Spleen (tissue), 11 donors: ENCODE results near the gene RPGRIP1. TPM values are rescaled to one million over a fixed set of nuclear protein-coding genes. Genes with fewer than 3 reads are reported as not detected.
A peak's percentile ranks its signal among the peaks of the same experiment; 100 is the strongest.

Experiments
- DNase-seq: peaks from one replicate; pipeline ENCODE4 v3.0.0-alpha.2; 2020
- H3K27ac ChIP-seq, 8 donors: fragments of 200-600 bp; sonication (generic) in 7 of 8; 1 replicate in 4 of 8; 2 replicates in 4 of 8; pipeline versions ENCODE4 v1.5.0 to v1.8.0; 2016 to 2021; ENCODE audit warnings: inconsistent platforms in 4 of 8, mild to moderate bottlenecking in 4 of 8, moderate library complexity in 1 of 8
- H3K27me3 ChIP-seq, 7 donors: fragments of 200-600 bp; sonication (generic) in 6 of 7; replicated peaks in 1 of 7; 1 replicate in 4 of 7; 2 replicates in 3 of 7; pipeline versions ENCODE4 v1.5.0 to v1.8.0; 2016 to 2021; ENCODE audit warnings: inconsistent platforms in 3 of 7, mild to moderate bottlenecking in 1 of 7
- H3K36me3 ChIP-seq, 6 donors: fragments of 200-600 bp; sonication (generic) in 5 of 6; 1 replicate in 4 of 6; 2 replicates in 2 of 6; pipeline versions ENCODE4 v1.5.0 to v1.8.0; 2016 to 2021; ENCODE audit warnings: inconsistent platforms in 2 of 6
- H3K4me1 ChIP-seq, 6 donors: fragments of 200-600 bp; sonication (generic) in 5 of 6; 1 replicate in 3 of 6; 2 replicates in 3 of 6; pipeline versions ENCODE4 v1.5.0 to v1.8.0; 2016 to 2021; ENCODE audit warnings: inconsistent platforms in 3 of 6
- H3K4me3 ChIP-seq, 8 donors: fragments of 200-600 bp; sonication (generic) in 7 of 8; 1 replicate in 4 of 8; 2 replicates in 4 of 8; pipeline versions ENCODE4 v1.5.0 to v1.8.0; 2016 to 2021; ENCODE audit warnings: inconsistent platforms in 4 of 8, mild to moderate bottlenecking in 4 of 8, moderate library complexity in 2 of 8
- H3K9me3 ChIP-seq, 8 donors: fragments of 200-600 bp; sonication (generic) in 7 of 8; 1 replicate in 4 of 8; 2 replicates in 4 of 8; pipeline versions ENCODE4 v1.5.0 to v1.8.0; 2016 to 2021; ENCODE audit warnings: inconsistent platforms in 4 of 8
- POLR2A ChIP-seq, 3 donors: fragments of 450-650 bp; IDR thresholded peaks; one replicate each; pipeline ENCODE4 v1.5.1; 2017; ENCODE audit warnings: antibody characterized with exemption in 3 of 3, mild to moderate bottlenecking in 1 of 3
- POLR2AphosphoS5 ChIP-seq, 3 donors: sonication (generic); formaldehyde crosslinking; IDR thresholded peaks; one replicate each; pipeline ENCODE4 v1.5.1; 2017; ENCODE audit warnings: antibody characterized with exemption in 3 of 3
- WGBS, 5 donors: extraction: QIAGEN DNeasy Blood & Tissue Kit in 3 of 5; methylation state at CpG; one replicate each; pipeline versions ENCODE4 v1.1.5 to v1.1.7; 2013 to 2018; 5-methylcytosine and 5-hydroxymethylcytosine counted together
- intact Hi-C: fragments of 100-400 bp; cut with DNase I; formaldehyde crosslinking; loops from one replicate; pipeline ENCODE4 v1.15.0; 2023; ENCODE audit warnings: low total_unique reads
- polyA plus RNA-seq, 3 donors: library from polyadenylated mRNA; stranded (reverse); fragments of 200-250 nt; gene quantifications; one replicate each; pipeline ENCODE4 v1.2.1, GENCODE V29; 2013
- total RNA-seq, 7 donors: library from RNA; depleted of rRNA in 3 of 7; stranded (reverse); fragments of >200 nt in 3 of 7; fragmentation: NEBNext Ultra II Directional in 4 of 7; extraction: Animal tissue kit (Norgen Biotek cat#: 25700) in 4 of 7; gene quantifications; one replicate each; pipeline versions ENCODE4 v1.1.0 to v1.2.1, GENCODE V29; 2016 to 2021
- TF ChIP-seq, protein P1 (sequence below), 11 experiments: fragments of 200-600 bp in 7 of 11; fragments of 450-650 bp in 4 of 11; sonication (generic) in 4 of 11; IDR thresholded peaks in 8 of 11; conservative IDR thresholded peaks in 3 of 11; 1 replicate in 7 of 11; 2 replicates in 4 of 11; pipeline versions ENCODE4 v1.4.0 to v1.8.0; 2016 to 2021; ENCODE audit warnings: antibody characterized with exemption in 11 of 11, inconsistent platforms in 4 of 11, mild to moderate bottlenecking in 1 of 11
- donor health status: healthy with polysubstance abuse.
- donor health status: DM: no; HTN: no; CAD: no; lungs with moderate emphysema.
- donor health status: DM: no; HTN: no; CAD: no.
- donor health status: Bipolar disorder and iron deficiency.
- donor health status: healthy.
- donor health status: DM: no; HTN: no; CAD: no.
- donor health status: DM: yes; HTN: yes; CAD: no.

Gene RPGRIP1
- total and polyA plus RNA-seq, 10 donors, result 0.33 to 4.0 (median 0.84) TPM

DNA sequence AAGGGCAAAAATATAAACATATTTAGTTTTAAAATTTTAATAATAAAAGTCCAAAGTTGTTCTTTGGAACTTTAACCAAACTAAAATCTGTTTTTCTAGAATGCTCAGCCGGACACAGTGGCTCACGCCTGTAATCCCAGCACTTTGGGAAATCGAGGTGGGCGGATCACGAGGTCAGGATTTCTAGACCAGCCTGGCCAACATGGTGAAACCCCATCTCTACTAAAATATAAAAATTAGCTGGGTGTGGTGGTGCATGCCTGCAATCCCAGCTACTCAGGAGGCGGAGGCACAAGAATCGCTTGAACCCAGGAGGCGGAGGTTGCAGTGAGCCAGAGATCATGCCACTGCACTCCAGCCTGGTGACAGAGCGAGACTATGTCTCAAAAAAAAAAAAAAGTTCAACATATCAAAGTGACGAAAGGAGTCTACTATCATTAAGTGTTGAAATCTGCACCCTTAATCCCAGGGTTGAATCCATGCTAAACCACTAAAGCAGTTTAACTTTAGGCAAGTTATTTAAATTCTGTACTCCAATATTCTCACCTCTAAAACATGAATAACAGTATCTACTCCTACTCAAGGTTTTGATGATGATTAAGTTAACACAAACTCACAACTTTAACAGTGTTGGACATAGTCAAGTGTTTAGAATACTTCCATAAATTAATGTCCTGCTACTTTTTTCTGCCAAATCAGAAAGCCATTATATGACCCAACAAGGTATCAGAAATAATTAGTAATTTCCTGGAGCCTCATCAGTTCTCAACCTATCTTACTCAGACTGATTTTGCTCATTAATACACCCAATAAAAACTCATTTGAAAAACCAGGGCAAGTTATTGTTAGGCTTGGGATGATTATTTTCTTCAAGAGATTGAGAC, 21.6 kb upstream of the RPGRIP1 start:
- Histone ChIP-seq H3K4me3 (peak overlapping the region in 1 of 8 donors; percentile 43), H3K27me3 (no peaks in the 10 kb centered on the region), H3K4me1 (peaks cover 65 to 100% (median 95%) of the 10 kb centered on the region in 6 donors), H3K9me3 (no peaks in the 10 kb centered on the region), H3K27ac (peak overlapping the region in 4 of 8 donors; percentile 14 to 68 (median 48)), H3K36me3 (peaks cover 0 to 100% (median 60%) of the 10 kb centered on the region in 6 donors)
- DNase-seq, result no peak
- 71 to 83% (median 80%) methylated on average over 10 of the region's 10 CpGs for WGBS, 5 donors
- intact Hi-C loops, result no loop called here
- TF ChIP-seq POLR2AphosphoS5 (IDR thresholded peaks at IDR 0.05) (peak in 1 of 3 donors; percentile 8), POLR2A (IDR thresholded peaks at IDR 0.05) (no peak)
- TF ChIP-seq, protein P1, sequence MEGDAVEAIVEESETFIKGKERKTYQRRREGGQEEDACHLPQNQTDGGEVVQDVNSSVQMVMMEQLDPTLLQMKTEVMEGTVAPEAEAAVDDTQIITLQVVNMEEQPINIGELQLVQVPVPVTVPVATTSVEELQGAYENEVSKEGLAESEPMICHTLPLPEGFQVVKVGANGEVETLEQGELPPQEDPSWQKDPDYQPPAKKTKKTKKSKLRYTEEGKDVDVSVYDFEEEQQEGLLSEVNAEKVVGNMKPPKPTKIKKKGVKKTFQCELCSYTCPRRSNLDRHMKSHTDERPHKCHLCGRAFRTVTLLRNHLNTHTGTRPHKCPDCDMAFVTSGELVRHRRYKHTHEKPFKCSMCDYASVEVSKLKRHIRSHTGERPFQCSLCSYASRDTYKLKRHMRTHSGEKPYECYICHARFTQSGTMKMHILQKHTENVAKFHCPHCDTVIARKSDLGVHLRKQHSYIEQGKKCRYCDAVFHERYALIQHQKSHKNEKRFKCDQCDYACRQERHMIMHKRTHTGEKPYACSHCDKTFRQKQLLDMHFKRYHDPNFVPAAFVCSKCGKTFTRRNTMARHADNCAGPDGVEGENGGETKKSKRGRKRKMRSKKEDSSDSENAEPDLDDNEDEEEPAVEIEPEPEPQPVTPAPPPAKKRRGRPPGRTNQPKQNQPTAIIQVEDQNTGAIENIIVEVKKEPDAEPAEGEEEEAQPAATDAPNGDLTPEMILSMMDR (IDR thresholded peaks at IDR 0.05 in 8 of 11, conservative IDR thresholded peaks at IDR 0.05 in 3 of 11), result no peak

DNA sequence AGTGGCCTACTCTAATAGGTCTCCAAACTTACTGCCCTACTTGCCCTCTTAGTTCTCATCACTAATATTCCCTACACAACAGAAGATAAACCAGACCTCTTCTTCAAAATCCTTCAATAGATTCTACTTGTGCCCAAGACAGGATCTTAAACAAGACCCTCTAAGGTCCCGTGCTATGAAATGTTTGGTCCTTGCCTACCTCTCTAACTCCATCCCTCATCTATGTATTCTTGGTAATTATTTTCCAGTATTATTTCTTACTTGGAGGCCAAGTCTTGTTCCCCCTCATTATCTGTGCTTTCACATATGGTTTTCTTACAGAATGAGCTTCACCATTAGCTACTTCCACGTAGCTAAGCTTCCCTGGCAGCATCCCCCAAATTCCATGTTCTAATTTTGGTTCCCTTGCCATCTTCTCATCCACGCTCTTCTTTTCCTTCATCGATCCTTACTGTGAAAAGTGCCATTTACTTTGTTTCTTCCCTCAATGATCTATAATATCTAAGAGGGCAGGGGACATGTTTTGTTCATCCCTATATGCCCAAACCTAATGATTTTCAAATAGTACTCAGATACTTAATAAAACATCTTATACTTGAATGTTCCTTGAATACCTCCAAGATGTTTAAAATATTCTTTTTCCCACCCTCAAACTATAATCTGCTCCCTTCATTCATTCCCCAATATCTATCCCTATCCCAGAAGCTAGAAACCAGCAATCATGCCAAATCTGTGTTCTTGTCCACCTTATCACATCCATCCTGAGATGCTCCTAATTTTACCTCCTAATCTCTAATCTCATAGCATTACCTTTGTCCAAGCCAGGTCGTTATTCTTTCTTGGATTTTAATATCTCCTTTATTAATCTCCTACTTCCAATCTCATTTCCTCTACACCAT, 20.7 kb upstream of the RPGRIP1 start:
- intact Hi-C loops, result no loop called here
- TF ChIP-seq POLR2A (IDR thresholded peaks at IDR 0.05) (no peak), POLR2AphosphoS5 (IDR thresholded peaks at IDR 0.05) (peak in 1 of 3 donors; percentile 10)
- TF ChIP-seq, protein P1 (IDR thresholded peaks at IDR 0.05 in 8 of 11, conservative IDR thresholded peaks at IDR 0.05 in 3 of 11), result no peak
- Histone ChIP-seq H3K9me3 (no peaks in the 10 kb centered on the region), H3K27ac (peak overlapping the region in 1 of 8 donors; percentile 2), H3K27me3 (no peaks in the 10 kb centered on the region), H3K36me3 (peaks cover 0 to 100% (median 64%) of the 10 kb centered on the region in 6 donors), H3K4me1 (peaks cover 73 to 100% (median 96%) of the 10 kb centered on the region in 6 donors), H3K4me3 (no peak overlapping the region)
- WGBS, 5 donors, result 81 to 89% (median 84%) methylated on average over 5 of the region's 5 CpGs
- no peak for DNase-seq

DNA sequence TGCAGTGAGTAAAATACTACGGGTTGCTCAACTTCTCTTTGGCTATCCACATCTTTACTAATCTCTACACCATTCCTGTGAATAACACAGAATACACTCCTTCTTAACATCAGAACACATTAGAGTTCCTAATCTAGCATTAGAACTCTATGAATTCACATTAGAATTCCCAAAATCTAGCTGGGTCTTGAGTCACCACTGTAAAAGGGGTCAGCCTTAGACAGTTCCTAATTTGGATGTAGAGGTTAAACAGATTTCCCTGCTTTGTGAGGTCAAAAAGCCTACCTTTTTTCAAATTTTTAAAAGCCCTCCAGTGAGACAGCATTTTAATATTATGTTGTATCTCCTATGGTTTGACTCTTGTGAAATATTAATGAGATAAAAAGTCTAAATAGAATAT, 18.1 kb upstream of the RPGRIP1 start:
- no peak for TF ChIP-seq POLR2AphosphoS5 (IDR thresholded peaks at IDR 0.05)
- TF ChIP-seq, protein P1 (IDR thresholded peaks at IDR 0.05 in 8 of 11, conservative IDR thresholded peaks at IDR 0.05 in 3 of 11), result no peak
- no peak for TF ChIP-seq POLR2A (IDR thresholded peaks at IDR 0.05)
- Histone ChIP-seq H3K9me3 (no peaks in the 10 kb centered on the region), H3K4me3 (no peak overlapping the region), H3K36me3 (peaks cover 0 to 100% (median 57%) of the 10 kb centered on the region in 6 donors), H3K4me1 (peaks cover 75 to 100% (median 96%) of the 10 kb centered on the region in 6 donors), H3K27ac (peak overlapping the region in 4 of 8 donors; percentile 0 to 96 (median 50)), H3K27me3 (no peaks in the 10 kb centered on the region)
- WGBS, 5 donors, result 59 to 72% (median 68%) methylated on average over 1 of the region's 1 CpG
- intact Hi-C loops, result loop anchor here (10.0 kb wide), 1 partner anchor 123 kb away; the partner anchor contains the start of gene SUPT16H
- no peak for DNase-seq
